HG02678 (cell line): ENCODE data around the gene IGDCC3.

ENCODE experiments used
- ATAC-seq: cut with Tn5 transposase; IDR thresholded peaks from one replicate; pipeline ENCODE4 v1.9.1; 2021; ENCODE audit warnings: mild to moderate bottlenecking, moderate library complexity; ENCODE audit not compliant: unreplicated experiment

Gene IGDCC3

GRCh38 chr15:65329984-65330735 is 47.6 kb downstream of the IGDCC3 start:
- no peak for ATAC-seq

GRCh38 chr15:65329288-65329983 is 48.4 kb downstream of the IGDCC3 start:
- no peak for ATAC-seq

- no peak for ATAC-seq
Measured at GRCh38 chr15:65328506-65329287, 49.1 kb downstream of the IGDCC3 start.

- ATAC-seq: no peak
Measured at GRCh38 chr15:65327651-65328393, 50.0 kb downstream of the IGDCC3 start.

GRCh38 chr15:65326818-65327217 is 51.0 kb downstream of the IGDCC3 start:
- ATAC-seq: no peak

GRCh38 chr15:65326117-65326526 is 51.7 kb downstream of the IGDCC3 start:
- ATAC-seq: no peak

- ATAC-seq: no peak
Measured at GRCh38 chr15:65323071-65323511, 54.7 kb downstream of the IGDCC3 start.

GRCh38 chr15:65318870-65319356 is 58.9 kb downstream of the IGDCC3 start:
- ATAC-seq: peak; percentile 55

- ATAC-seq: no peak
Measured at GRCh38 chr15:65312400-65312916, 65.3 kb downstream of the IGDCC3 start.

- ATAC-seq: no peak
Measured at GRCh38 chr15:65311760-65312159, 66.0 kb downstream of the IGDCC3 start.

- ATAC-seq: no peak
Measured at GRCh38 chr15:65310431-65311137, 67.2 kb downstream of the IGDCC3 start.

- ATAC-seq: no peak
Measured at GRCh38 chr15:65309882-65310418, 67.9 kb downstream of the IGDCC3 start.

GRCh38 chr15:65307978-65308377 is 69.8 kb downstream of the IGDCC3 start:
- no peak for ATAC-seq

- no peak for ATAC-seq
Measured at GRCh38 chr15:65306551-65306950, 71.3 kb downstream of the IGDCC3 start.

- no peak for ATAC-seq
Measured at GRCh38 chr15:65305776-65306175, 72.0 kb downstream of the IGDCC3 start.

- ATAC-seq: peak; percentile 36
Measured at GRCh38 chr15:65305150-65305758, 72.5 kb downstream of the IGDCC3 start.

- ATAC-seq: peak; percentile 72
Measured at GRCh38 chr15:65304381-65305149, 73.2 kb downstream of the IGDCC3 start, which contains the start of gene RNU5B-1. Gene RNU5B-1, plus strand, starts transcription at chr15:65304677.

- ATAC-seq: peak; percentile 11
Measured at GRCh38 chr15:65303687-65304380, 74.0 kb downstream of the IGDCC3 start.
